OCI-LY7 (cell line): ENCODE measurements around the gene UROS. TPM values are rescaled to one million over a fixed set of nuclear protein-coding genes. Genes with fewer than 3 reads are reported as not detected.

Experiments
- BruUV-seq: library from RNA; stranded (reverse); fragments of 400-500 nt; replicated peaks from 2 replicates; lab custom pipeline; 2021; lab: Mats Ljungman, UMichigan
- CTCF ChIA-PET: fragments of 300-600 bp; sonication (Branson Sonifier 250); formaldehyde crosslinking; loops from one replicate; lab custom pipeline; 2022; ENCODE audit warnings: antibody characterized with exemption; ENCODE audit not compliant: unreplicated experiment; lab: Charles Lee
- POLR2A ChIA-PET: fragments of 300-600 bp; sonication (Branson Sonifier 250); formaldehyde crosslinking; loops from one replicate; lab custom pipeline; 2022; ENCODE audit warnings: antibody characterized with exemption; lab: Charles Lee
- DNase-seq: peaks from one replicate; pipeline ENCODE4 v3.0.0-alpha.2; 2015; ENCODE audit warnings: low spot score
- H2AFZ ChIP-seq: fragments of 200-600 bp; sonication (generic), shearing (Covaris generic); 2 replicates; pipeline ENCODE4 v1.6.1; 2014; ENCODE audit warnings: mild to moderate bottlenecking, antibody characterized with exemption, low read length, moderate library complexity
- H3K27ac ChIP-seq: fragments of 200-600 bp; sonication (generic); 2 replicates; pipeline ENCODE4 v1.5.1; 2014; ENCODE audit warnings: mixed run types, low read depth, mild to moderate bottlenecking, moderate library complexity, low read length, inconsistent platforms; ENCODE audit not compliant: poor library complexity, severe bottlenecking
- H3K36me3 ChIP-seq: fragments of 200-600 bp; sonication (generic); 2 replicates; pipeline ENCODE4 v1.6.1; 2014; ENCODE audit warnings: mild to moderate bottlenecking, antibody characterized with exemption, low read length, moderate library complexity, mixed read lengths; ENCODE audit not compliant: insufficient read depth
- H3K4me1 ChIP-seq: fragments of 200-600 bp; sonication (generic); 2 replicates; pipeline ENCODE4 v1.5.1; 2014; ENCODE audit warnings: mild to moderate bottlenecking, low read length; ENCODE audit not compliant: insufficient read depth, poor library complexity, severe bottlenecking
- H3K4me2 ChIP-seq: fragments of 200-600 bp; sonication (generic); 2 replicates; pipeline ENCODE4 v1.6.1; 2014; ENCODE audit warnings: mild to moderate bottlenecking, low read length
- H3K4me3 ChIP-seq: fragments of 200-600 bp; sonication (generic); 2 replicates; pipeline ENCODE4 v1.5.1; 2014; ENCODE audit warnings: mild to moderate bottlenecking, low read depth, low read length; ENCODE audit not compliant: poor library complexity, severe bottlenecking
- H3K79me2 ChIP-seq: fragments of 200-600 bp; sonication (generic); 2 replicates; pipeline ENCODE4 v1.6.1; 2016; ENCODE audit warnings: low read depth, mild to moderate bottlenecking, low read length, moderate library complexity, mixed read lengths; ENCODE audit not compliant: insufficient read depth
- H3K9me2 ChIP-seq: fragments of 200-600 bp; sonication (generic); 2 replicates; pipeline ENCODE4 v1.6.1; 2016; ENCODE audit warnings: mild to moderate bottlenecking, low read length, mixed read lengths; ENCODE audit not compliant: insufficient read depth
- H3K9me3 ChIP-seq: fragments of 200-600 bp; sonication (generic); 2 replicates; pipeline ENCODE4 v1.6.1; 2014; ENCODE audit warnings: mild to moderate bottlenecking, mixed run types, low read length, mixed read lengths
- H4K20me1 ChIP-seq: fragments of 200-600 bp; sonication (generic); 2 replicates; pipeline ENCODE4 v1.6.1; 2014; ENCODE audit warnings: mild to moderate bottlenecking, antibody characterized with exemption, low read length, moderate library complexity, mixed read lengths; ENCODE audit not compliant: insufficient read depth
- EZH2phosphoT487 ChIP-seq: fragments of 200-600 bp; sonication (generic); IDR thresholded peaks from 2 replicates; pipeline ENCODE4 v1.6.1; 2018; ENCODE audit warnings: low read depth, borderline replicate concordance, mild to moderate bottlenecking, mixed run types, antibody characterized with exemption, low read length, moderate library complexity, mixed read lengths
- intact Hi-C: fragments of 100-400 bp; cut with micrococcal nuclease; formaldehyde crosslinking; loops from one replicate; pipeline ENCODE4 v1.10.0; 2022; ENCODE audit not compliant: unreplicated experiment
- total RNA-seq, 2 experiments: library from RNA; depleted of rRNA in 1 of 2; stranded (reverse); fragments of >200 nt in 1 of 2; shearing (Covaris generic) in 1 of 2; gene quantifications; 2 replicates each; pipeline ENCODE4 v1.2.3, GENCODE V29; 2014 to 2022
- TF ChIP-seq, protein P1 (sequence below): fragments of 200-600 bp; sonication (generic); conservative IDR thresholded peaks from 2 replicates; pipeline ENCODE4 v1.5.1; 2014; ENCODE audit warnings: mild to moderate bottlenecking, antibody characterized with exemption, low read length, moderate library complexity, mixed read lengths

The UROS gene
- total RNA-seq, 2 experiments from 2014 or later, result 37.3 to 44.5 TPM

DNA sequence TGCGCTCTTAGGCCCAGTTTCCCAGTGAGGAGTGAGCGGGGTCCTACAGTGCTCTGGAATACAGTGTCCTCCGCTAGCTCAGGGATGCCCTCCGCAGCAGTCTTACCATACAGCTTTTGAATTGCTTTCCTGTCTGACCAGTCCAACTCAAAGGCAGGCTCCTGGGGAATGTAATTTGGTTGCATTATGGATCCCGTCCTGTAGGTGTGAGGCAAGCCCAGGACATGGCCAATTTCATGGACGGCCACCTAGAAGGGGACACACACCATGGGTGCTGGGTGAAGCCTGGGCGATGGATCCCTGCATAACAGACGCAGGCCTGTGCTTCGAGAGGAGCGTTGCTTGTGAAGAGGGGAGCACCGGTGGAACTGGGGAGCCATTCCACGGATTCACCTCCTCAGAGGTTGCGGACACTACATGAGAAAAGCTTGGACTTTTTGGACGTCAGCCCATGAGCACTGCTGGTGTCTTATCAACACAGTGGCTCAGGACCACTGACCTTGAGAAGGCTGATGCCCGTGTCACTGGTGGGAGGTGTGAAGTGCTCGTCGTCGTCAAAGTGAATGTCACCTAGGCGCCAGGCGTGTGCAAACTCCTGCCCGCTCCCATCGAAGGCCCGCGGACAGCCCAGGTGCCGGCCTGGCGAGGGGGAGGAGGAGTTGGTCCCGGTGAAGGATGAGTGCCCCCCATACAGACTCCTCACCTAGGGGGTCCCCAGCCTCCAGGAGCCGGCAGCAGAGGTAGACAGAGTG is 50.8 kb downstream of the UROS start:
- Histone ChIP-seq H3K36me3 (peaks cover 23% of the 10 kb centered on the region), H3K4me1 (no peaks in the 10 kb centered on the region), H3K79me2 (no peaks in the 10 kb centered on the region), H3K9me2 (no peaks in the 10 kb centered on the region), H4K20me1 (no peaks in the 10 kb centered on the region), H2AFZ (no peak overlapping the region), H3K4me3 (no peak overlapping the region), H3K4me2 (no peak overlapping the region), H3K9me3 (no peaks in the 10 kb centered on the region), H3K27ac (no peak overlapping the region)
- no peak for DNase-seq
- intact Hi-C loops, result no loop called here
- no TSS peak for BruUV-seq
- ChIA-PET POLR2A (interaction anchor here (0.6 to 1.4 kb wide), 2 partner anchors 23 to 71 kb away, joined by 3 to 4 read pairs; no protein-coding TSS in a partner anchor), CTCF (no interaction called here)
- TF ChIP-seq, protein P1, sequence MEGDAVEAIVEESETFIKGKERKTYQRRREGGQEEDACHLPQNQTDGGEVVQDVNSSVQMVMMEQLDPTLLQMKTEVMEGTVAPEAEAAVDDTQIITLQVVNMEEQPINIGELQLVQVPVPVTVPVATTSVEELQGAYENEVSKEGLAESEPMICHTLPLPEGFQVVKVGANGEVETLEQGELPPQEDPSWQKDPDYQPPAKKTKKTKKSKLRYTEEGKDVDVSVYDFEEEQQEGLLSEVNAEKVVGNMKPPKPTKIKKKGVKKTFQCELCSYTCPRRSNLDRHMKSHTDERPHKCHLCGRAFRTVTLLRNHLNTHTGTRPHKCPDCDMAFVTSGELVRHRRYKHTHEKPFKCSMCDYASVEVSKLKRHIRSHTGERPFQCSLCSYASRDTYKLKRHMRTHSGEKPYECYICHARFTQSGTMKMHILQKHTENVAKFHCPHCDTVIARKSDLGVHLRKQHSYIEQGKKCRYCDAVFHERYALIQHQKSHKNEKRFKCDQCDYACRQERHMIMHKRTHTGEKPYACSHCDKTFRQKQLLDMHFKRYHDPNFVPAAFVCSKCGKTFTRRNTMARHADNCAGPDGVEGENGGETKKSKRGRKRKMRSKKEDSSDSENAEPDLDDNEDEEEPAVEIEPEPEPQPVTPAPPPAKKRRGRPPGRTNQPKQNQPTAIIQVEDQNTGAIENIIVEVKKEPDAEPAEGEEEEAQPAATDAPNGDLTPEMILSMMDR, result no peak
- TF ChIP-seq EZH2phosphoT487, result no peak

DNA sequence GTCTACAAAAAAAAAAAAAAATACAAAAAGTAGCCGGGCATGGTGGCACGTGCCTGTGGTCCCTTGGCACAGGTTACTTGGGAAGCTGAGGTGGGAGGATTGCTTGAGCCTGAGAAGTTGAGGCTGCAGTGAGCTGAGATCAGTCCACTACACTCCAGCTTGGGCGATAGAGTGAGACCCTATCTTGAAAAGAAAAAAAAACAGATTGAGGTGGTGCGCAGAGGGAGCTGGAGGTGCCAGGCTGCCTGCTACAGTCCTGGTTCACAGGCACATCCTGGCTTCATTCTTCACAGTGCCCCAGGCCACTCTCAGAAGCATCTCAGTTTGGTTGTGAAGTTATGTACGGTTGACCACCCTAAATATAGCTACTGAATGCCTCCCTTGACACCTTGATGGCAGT is 52.2 kb downstream of the UROS start:
- no peaks in the 10 kb centered on the region for H3K9me3 ChIP-seq
- CTCF ChIA-PET, result interaction anchor here (1.0 kb wide), 1 partner anchor 33 kb away, joined by 3 read pairs; no protein-coding TSS in a partner anchor

More for the DNA sequence above, 52.2 kb downstream of the UROS start:
- no peak for DNase-seq
- Histone ChIP-seq H3K36me3 (peaks cover 37% of the 10 kb centered on the region), H3K9me2 (no peaks in the 10 kb centered on the region), H3K79me2 (no peaks in the 10 kb centered on the region), H3K4me1 (no peaks in the 10 kb centered on the region), H2AFZ (no peak overlapping the region), H3K4me2 (no peak overlapping the region), H3K27ac (no peak overlapping the region), H3K4me3 (no peak overlapping the region), H4K20me1 (no peaks in the 10 kb centered on the region)
- intact Hi-C loops, result no loop called here
- TF ChIP-seq, protein P1, result no peak
- no peak for TF ChIP-seq EZH2phosphoT487
- POLR2A ChIA-PET, result interaction anchor here (1.4 kb wide), 1 partner anchor 24 kb away, joined by 4 read pairs; no protein-coding TSS in a partner anchor
- BruUV-seq, result no TSS peak
